ENCODE measurements around the gene RPLP1.
"Not testable (repeated sequence)": the region's sequence is repeated elsewhere in the genome, so short reads cannot be mapped to it uniquely, and the experiment has no call there.

Gene RPLP1

DNA sequence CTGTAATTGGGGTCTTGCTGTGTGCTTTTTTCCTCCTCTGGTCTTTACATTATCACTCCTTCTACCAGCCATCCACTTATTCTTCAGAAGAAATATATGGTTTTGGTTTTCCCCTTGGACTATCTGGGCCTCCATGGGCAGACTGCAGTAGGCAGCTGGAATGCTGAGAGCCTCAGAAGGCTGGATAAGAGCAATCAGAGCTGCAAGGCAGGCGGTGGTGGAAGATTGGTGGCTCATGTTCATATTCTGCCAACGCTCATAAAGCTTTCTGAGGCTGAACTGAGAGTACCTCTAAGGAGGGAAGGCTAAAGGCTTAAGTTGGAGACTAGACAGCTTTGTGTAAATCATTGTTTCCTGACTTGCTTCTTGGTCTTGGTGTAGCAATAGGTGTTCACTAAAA is 5.7 kb upstream of the RPLP1 start:
- H3K36me3 ChIP-seq (ENCODE audit: insufficient read depth, low read length) = peaks cover 58% of the 10 kb centered on the region
- no peaks in the 10 kb centered on the region for H3K27me3 ChIP-seq (ENCODE audit: insufficient read depth, low read length)
- H3K79me2 ChIP-seq (ENCODE audit: insufficient read depth, low read length) = no peaks in the 10 kb centered on the region
- H3K27ac ChIP-seq (ENCODE audit: low read depth, low read length, poor library complexity, severe bottlenecking) = no peak overlapping the region
- TF ChIP-seq EZH2 (IDR thresholded peaks at IDR 0.05; ENCODE audit: borderline replicate concordance, low read length) = no peak
- TF ChIP-seq CTCF (IDR thresholded peaks at IDR 0.05; ENCODE audit: low read length) = no peak
- peaks cover 18% of the 10 kb centered on the region for H3K4me1 ChIP-seq (ENCODE audit: insufficient read depth, low read length, severe bottlenecking)
- H4K20me1 ChIP-seq (ENCODE audit: insufficient read depth, low read length) = no peaks in the 10 kb centered on the region
- no peak overlapping the region for H2AFZ ChIP-seq (ENCODE audit: low read length)
- H3K9me2 ChIP-seq (ENCODE audit: low read depth, low read length) = no peaks in the 10 kb centered on the region
- H3K9me3 ChIP-seq (ENCODE audit: low read length) = no peaks in the 10 kb centered on the region
- no peak overlapping the region for H3K4me3 ChIP-seq (ENCODE audit: low read depth, low read length, poor library complexity, severe bottlenecking)
- no peaks in the 10 kb centered on the region; the same call in 1 of the 2 replicates for H3F3A ChIP-seq (ENCODE audit: insufficient read depth, low read length)
- no peak overlapping the region for H3K4me2 ChIP-seq (ENCODE audit: low read length)
- H3K9ac ChIP-seq (ENCODE audit: low read length) = no peak overlapping the region

- H3K9me2 ChIP-seq (ENCODE audit: low read depth, low read length); H3K27me3 ChIP-seq (ENCODE audit: insufficient read depth, low read length); H3K4me2 ChIP-seq (ENCODE audit: low read length); H2AFZ ChIP-seq (ENCODE audit: low read length); H4K20me1 ChIP-seq (ENCODE audit: insufficient read depth, low read length); H3K9ac ChIP-seq (ENCODE audit: low read length); H3K27ac ChIP-seq (ENCODE audit: low read depth, low read length, poor library complexity, severe bottlenecking); H3K9me3 ChIP-seq (ENCODE audit: low read length); H3K4me3 ChIP-seq (ENCODE audit: low read depth, low read length, poor library complexity, severe bottlenecking): not testable (repeated sequence)
- H3K36me3 ChIP-seq (ENCODE audit: insufficient read depth, low read length) = peaks cover 54% of the 10 kb centered on the region
- peaks cover 26% of the 10 kb centered on the region for H3K4me1 ChIP-seq (ENCODE audit: insufficient read depth, low read length, severe bottlenecking)
- H3F3A ChIP-seq (ENCODE audit: insufficient read depth, low read length) = peaks cover 10% of the 10 kb centered on the region
- H3K79me2 ChIP-seq (ENCODE audit: insufficient read depth, low read length) = peaks cover 25% of the 10 kb centered on the region
Observed at GRCh38 chr15:69450221-69450620, 2.4 kb upstream of the RPLP1 start.

DNA sequence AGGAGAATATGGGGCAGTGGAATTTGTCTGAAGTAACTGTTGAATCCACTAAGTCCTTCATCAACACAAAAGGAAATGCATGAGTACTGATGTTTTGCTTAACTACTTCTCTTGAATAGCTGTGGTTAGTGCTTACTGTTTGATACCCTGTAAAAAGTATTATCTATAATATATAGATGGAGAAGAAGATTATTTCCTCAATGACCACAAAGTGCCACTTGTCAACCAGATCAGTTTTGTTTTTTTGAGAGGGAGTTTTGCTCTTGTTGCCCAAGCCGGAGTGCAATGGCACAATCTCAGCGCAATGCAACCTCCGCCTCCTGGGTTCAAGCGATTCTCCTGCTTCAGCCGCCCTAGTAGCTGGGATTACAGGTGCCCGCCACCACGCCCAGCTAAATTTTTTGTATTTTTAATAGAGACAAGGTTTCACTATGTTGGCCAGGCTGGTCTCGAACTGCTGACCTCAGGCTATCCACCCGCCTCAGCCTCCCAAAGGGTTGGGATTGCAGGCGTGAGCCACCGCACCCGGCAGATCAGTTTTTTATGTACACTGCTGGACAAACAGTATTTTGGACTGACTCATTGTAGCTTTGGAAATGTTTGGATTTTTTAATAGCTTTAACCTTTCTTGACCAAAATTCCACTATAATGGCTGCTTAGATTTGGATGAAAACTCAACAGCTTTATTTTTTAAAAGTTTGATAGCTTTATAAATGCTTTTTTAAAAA is 1.5 kb upstream of the RPLP1 start:
- Histone ChIP-seq H3K4me2 (ENCODE audit: low read length) (peak overlapping the region; percentile 65), H2AFZ (ENCODE audit: low read length) (no peak overlapping the region), H4K20me1 (ENCODE audit: insufficient read depth, low read length) (no peaks in the 10 kb centered on the region), H3F3A (ENCODE audit: insufficient read depth, low read length) (peaks cover 14% of the 10 kb centered on the region), H3K4me1 (ENCODE audit: insufficient read depth, low read length, severe bottlenecking) (peaks cover 28% of the 10 kb centered on the region), H3K36me3 (ENCODE audit: insufficient read depth, low read length) (peaks cover 55% of the 10 kb centered on the region), H3K27ac (ENCODE audit: low read depth, low read length, poor library complexity, severe bottlenecking) (no peak overlapping the region), H3K9ac (ENCODE audit: low read length) (peak overlapping the region; percentile 71; the same call in 1 of the 2 replicates), H3K4me3 (ENCODE audit: low read depth, low read length, poor library complexity, severe bottlenecking) (peak overlapping the region; percentile 100), H3K9me3 (ENCODE audit: low read length) (no peaks in the 10 kb centered on the region), H3K27me3 (ENCODE audit: insufficient read depth, low read length) (no peaks in the 10 kb centered on the region), H3K79me2 (ENCODE audit: insufficient read depth, low read length) (peaks cover 25% of the 10 kb centered on the region), H3K9me2 (ENCODE audit: low read depth, low read length) (no peaks in the 10 kb centered on the region)
- TF ChIP-seq EZH2 (IDR thresholded peaks at IDR 0.05; ENCODE audit: borderline replicate concordance, low read length) = no peak
- no peak for TF ChIP-seq CTCF (IDR thresholded peaks at IDR 0.05; ENCODE audit: low read length)

Measured in OCI-LY1 (cell line).